Neural progenitor cell (in vitro differentiated cells): Measurements from ENCODE around the gene HYDIN.

Experiments used
- CTCF ChIP-seq: fragments of 200-600 bp; sonication (generic); IDR thresholded peaks from 2 replicates; pipeline ENCODE4 v1.5.1; 2017; ENCODE audit warnings: antibody characterized with exemption, mild to moderate bottlenecking
- EZH2 ChIP-seq: fragments of 200-600 bp; sonication (generic); IDR thresholded peaks from 2 replicates; pipeline ENCODE4 v1.6.1; 2017; ENCODE audit warnings: antibody characterized with exemption, mild to moderate bottlenecking, moderate library complexity

DNA sequence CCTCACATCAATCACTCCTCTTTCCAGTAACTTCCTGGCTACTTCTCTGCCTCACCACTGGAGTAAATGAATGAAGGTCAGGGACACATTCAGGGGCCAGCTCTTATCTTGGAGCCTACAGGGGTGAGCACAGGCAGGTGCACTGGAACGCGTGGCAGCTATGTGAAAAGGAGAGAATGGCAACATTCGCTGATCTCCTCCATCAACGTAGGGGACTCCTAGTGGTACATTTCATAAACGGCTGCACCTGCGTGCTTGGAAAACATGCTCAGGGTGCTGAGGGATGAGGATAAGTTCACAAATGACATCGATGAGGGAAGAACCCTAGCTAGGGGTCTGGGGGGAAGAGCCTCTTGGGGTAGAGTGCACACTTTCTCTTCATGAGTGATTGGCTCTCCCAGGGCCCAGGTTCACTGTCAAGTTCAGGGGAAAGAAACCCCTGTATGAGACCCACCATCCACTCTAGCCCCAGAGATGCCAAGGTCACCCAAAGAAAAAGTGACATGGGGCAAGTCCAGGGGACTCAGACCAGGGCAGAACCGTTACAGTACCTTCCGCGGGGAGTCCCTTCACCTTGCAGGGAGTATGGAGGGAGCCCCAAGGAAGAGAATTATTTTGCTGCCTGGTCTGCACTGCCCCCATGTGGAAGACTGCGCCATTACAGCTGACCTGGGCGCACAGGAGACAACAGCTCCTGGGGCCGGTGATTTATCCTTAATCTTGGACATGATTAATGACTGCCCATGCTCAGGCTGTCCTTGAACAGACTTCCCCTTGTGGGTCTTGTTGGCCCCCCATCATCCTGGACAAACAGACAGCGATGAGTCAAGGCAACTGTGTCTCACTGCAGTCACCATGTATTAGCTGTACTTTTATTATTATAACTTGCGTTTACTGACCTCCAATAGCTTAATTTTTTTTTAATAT, 459.6 kb downstream of the HYDIN start:
- TF ChIP-seq EZH2 (no peak), CTCF (peak; percentile 90)
